H1 (cell line): Measurements from ENCODE around the gene THADA. TPM values are rescaled to one million over a fixed set of nuclear protein-coding genes. Genes with fewer than 3 reads are reported as not detected.

Experiments
- CHD1 ChIP-seq: IDR thresholded peaks from 2 replicates; pipeline ENCODE4 v1.6.1; 2012; ENCODE audit warnings: low read depth, low read length, improper control_type of control experiment
- E2F6 ChIP-seq: IDR thresholded peaks from 2 replicates; pipeline ENCODE4 v1.6.1; 2012; ENCODE audit warnings: inconsistent platforms
- KDM5A ChIP-seq: fragments of 200-600 bp; IDR thresholded peaks from 2 replicates; pipeline ENCODE4 v1.7.1; 2012; ENCODE audit warnings: mild to moderate bottlenecking, low read length, inconsistent platforms, mixed read lengths
- RFX5 ChIP-seq: IDR thresholded peaks from 2 replicates; pipeline ENCODE4 v1.6.1; 2011; ENCODE audit warnings: low read depth, low read length, improper control_type of control experiment, borderline replicate concordance
- USF2 ChIP-seq: IDR thresholded peaks from 2 replicates; pipeline ENCODE4 v1.6.1; 2011; ENCODE audit warnings: low read length, improper control_type of control experiment
- polyA plus RNA-seq, 7 experiments: library from polyadenylated mRNA; depleted of rRNA in 3 of 7; stranded (reverse) in 5 of 7; unstranded in 2 of 7; fragments of >200 nt in 5 of 7; fragments of 200-250 nt in 2 of 7; gene quantifications; 1 replicate in 5 of 7; 2 replicates in 1 of 7; 4 replicates in 1 of 7; pipeline versions ENCODE4 v1.2.1 to v1.2.3, GENCODE V29; 2011 to 2013; ENCODE audit warnings: missing spikeins in 2 of 7, mixed read lengths in 2 of 7
- total RNA-seq: library from RNA; stranded (reverse); fragmentation: NEBNext Ultra II Directional; extraction: Animal tissue kit (Norgen Biotek cat#: 25700); gene quantifications from 2 replicates; pipeline ENCODE4 v1.2.1, GENCODE V29; 2021

THADA gene
- total and polyA plus RNA-seq, 2 of the 8 experiments (the other 6 are each of a cell fraction or from before 2014, with no cell fraction given) = 22.4 to 26.8 TPM

- no peak for TF ChIP-seq CHD1
- TF ChIP-seq RFX5 = no peak
- TF ChIP-seq USF2 = no peak
- TF ChIP-seq KDM5A = no peak
- no peak for TF ChIP-seq E2F6
These were observed 269.6 kb downstream of the THADA start (continued) for GRCh38 chr2:43326101-43326825.
